Thoracic aorta (tissue), 2 donors: ENCODE data around the gene UBL7. TPM values are rescaled to one million over a fixed set of nuclear protein-coding genes. Genes with fewer than 3 reads are reported as not detected.

ENCODE experiments used
- ATAC-seq: fragments of 150-250 bp; one replicate; pipeline ENCODE4 v1.8.0; 2017; ENCODE audit warnings: low read depth; ENCODE audit not compliant: insufficient number of reproducible peaks, low FRiP score
- DNase-seq: peaks from one replicate; pipeline ENCODE4 v3.0.0-alpha.2; 2020; ENCODE audit warnings: low spot score
- H3K27ac ChIP-seq, 2 donors: fragments of 200-600 bp; sonication (generic); 1 replicate in 1 of 2; 2 replicates in 1 of 2; pipeline ENCODE4 v1.5.1; 2016; ENCODE audit warnings: mild to moderate bottlenecking in 2 of 2, moderate library complexity in 2 of 2
- H3K27me3 ChIP-seq: fragments of 200-600 bp; sonication (generic); replicated peaks from 2 replicates; pipeline ENCODE4 v1.6.0; 2016; ENCODE audit warnings: mild to moderate bottlenecking; ENCODE audit not compliant: insufficient read depth
- H3K36me3 ChIP-seq: fragments of 200-600 bp; sonication (generic); one replicate; pipeline ENCODE4 v1.5.1; 2016
- H3K4me1 ChIP-seq, 2 donors: fragments of 200-600 bp; sonication (generic); 1 replicate in 1 of 2; 2 replicates in 1 of 2; pipeline versions ENCODE4 v1.5.1 to v1.6.0; 2016; ENCODE audit warnings: low read depth in 2 of 2, mild to moderate bottlenecking in 1 of 2; ENCODE audit not compliant: control insufficient read depth in 1 of 2
- H3K4me3 ChIP-seq: fragments of 200-600 bp; sonication (generic); 2 replicates; pipeline ENCODE4 v1.5.1; 2016; ENCODE audit warnings: mild to moderate bottlenecking
- H3K9me3 ChIP-seq: fragments of 200-600 bp; sonication (generic); 2 replicates; pipeline ENCODE4 v1.5.1; 2016
- total RNA-seq, 2 donors: library from RNA; depleted of rRNA; stranded (reverse); fragments of >200 nt; gene quantifications; one replicate each; pipeline versions ENCODE4 v1.1.0 to v1.2.3, GENCODE V29; 2016
- TF ChIP-seq, protein P1 (sequence below): fragments of 200-600 bp; sonication (generic); IDR thresholded peaks from one replicate; pipeline ENCODE4 v1.5.1; 2019; ENCODE audit warnings: antibody characterized with exemption

Gene UBL7, protein sequence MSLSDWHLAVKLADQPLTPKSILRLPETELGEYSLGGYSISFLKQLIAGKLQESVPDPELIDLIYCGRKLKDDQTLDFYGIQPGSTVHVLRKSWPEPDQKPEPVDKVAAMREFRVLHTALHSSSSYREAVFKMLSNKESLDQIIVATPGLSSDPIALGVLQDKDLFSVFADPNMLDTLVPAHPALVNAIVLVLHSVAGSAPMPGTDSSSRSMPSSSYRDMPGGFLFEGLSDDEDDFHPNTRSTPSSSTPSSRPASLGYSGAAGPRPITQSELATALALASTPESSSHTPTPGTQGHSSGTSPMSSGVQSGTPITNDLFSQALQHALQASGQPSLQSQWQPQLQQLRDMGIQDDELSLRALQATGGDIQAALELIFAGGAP
- 10 to 100 TPM; 41.1 to 70.5 TPM for total RNA-seq

DNA sequence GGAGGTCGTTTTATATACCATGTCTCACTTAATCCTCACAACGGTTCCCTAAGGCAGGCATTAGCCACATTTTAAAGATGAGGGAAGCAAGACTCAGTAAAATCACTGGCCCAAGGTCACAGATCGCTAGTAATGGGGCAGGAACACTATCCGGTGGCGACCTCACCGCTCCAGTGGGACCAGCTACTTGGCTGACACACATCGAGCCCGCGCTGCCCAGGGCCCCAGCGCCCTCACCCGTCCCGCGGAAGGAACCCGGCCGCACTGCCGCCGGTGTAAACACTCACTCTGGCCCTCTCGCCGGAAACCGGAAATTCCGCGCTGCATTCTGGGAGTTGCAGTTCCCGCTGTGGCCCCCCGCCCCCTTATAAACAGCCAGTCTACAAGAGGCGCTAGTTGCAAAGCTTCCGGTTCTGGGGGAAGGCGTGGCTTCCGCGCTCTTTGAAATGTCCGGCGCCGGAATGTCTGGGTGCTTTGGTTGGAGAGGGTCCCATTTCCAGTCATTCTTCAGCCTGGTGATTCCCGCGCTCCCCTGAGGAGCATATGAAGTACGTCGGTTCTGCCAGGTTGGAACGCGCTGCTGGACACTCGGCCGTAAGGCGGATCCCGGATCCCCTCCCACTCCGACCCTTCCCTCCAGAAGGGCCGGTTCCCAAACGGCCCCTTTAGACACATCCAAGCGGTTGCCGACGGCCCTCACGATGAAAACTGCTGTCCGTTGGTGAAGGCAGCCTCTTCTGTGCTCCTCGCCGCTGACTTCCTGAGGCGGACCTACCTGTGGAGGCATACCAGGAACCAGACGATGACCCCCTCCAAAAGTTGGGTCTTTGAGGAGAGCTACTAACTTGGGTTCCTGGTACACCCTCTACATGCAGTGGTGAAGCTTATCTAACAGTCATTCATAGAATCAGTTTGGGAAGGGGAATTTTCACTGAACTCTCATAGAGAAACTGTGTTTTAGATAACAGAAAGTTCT, at the start of gene UBL7:
Gene UBL7 (minus strand): TSS at position 290 of the 976 bp plus-strand sequence. CDS start 2,293 bp downstream, outside the sequence.
- TF ChIP-seq, protein P1, sequence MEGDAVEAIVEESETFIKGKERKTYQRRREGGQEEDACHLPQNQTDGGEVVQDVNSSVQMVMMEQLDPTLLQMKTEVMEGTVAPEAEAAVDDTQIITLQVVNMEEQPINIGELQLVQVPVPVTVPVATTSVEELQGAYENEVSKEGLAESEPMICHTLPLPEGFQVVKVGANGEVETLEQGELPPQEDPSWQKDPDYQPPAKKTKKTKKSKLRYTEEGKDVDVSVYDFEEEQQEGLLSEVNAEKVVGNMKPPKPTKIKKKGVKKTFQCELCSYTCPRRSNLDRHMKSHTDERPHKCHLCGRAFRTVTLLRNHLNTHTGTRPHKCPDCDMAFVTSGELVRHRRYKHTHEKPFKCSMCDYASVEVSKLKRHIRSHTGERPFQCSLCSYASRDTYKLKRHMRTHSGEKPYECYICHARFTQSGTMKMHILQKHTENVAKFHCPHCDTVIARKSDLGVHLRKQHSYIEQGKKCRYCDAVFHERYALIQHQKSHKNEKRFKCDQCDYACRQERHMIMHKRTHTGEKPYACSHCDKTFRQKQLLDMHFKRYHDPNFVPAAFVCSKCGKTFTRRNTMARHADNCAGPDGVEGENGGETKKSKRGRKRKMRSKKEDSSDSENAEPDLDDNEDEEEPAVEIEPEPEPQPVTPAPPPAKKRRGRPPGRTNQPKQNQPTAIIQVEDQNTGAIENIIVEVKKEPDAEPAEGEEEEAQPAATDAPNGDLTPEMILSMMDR: no peak
- peak; percentile 99 for ATAC-seq
- H3K27me3 ChIP-seq: no peaks in the 10 kb centered on the region
- peaks cover 10 to 20% of the 10 kb centered on the region in 2 donors for H3K4me1 ChIP-seq
- peak within 1 kb of the TSS; percentile 59 to 73 for H3K27ac ChIP-seq
- H3K4me3 ChIP-seq: peak within 1 kb of the TSS; percentile 80
- peak; percentile 94 for DNase-seq
- peaks cover 4% of the 10 kb centered on the region for H3K36me3 ChIP-seq
- no peaks in the 10 kb centered on the region for H3K9me3 ChIP-seq

DNA sequence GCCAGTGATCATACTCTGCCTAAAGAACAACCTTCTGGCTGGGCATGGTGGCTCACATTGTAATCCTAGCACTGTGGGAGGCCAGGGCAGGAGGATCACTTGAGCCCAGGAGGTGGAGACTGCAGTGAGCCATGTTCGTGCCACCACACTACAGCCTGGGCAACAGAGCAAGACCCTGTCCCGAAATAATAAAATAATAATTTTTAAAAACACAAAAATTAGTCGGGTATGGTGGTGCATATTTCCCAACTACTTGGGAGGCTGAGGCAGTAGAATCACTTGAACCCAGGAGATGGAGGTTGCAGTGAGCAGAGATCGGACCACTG, 45.5 kb upstream of the UBL7 start:
- DNase-seq (no peak), ATAC-seq (no peak)
- Histone ChIP-seq H3K27me3 (no peaks in the 10 kb centered on the region), H3K36me3 (no peaks in the 10 kb centered on the region), H3K4me1 (no peaks in the 10 kb centered on the region), H3K4me3 (no peak overlapping the region), H3K27ac (no peak overlapping the region), H3K9me3 (no peaks in the 10 kb centered on the region)
- TF ChIP-seq, protein P1: no peak

DNA sequence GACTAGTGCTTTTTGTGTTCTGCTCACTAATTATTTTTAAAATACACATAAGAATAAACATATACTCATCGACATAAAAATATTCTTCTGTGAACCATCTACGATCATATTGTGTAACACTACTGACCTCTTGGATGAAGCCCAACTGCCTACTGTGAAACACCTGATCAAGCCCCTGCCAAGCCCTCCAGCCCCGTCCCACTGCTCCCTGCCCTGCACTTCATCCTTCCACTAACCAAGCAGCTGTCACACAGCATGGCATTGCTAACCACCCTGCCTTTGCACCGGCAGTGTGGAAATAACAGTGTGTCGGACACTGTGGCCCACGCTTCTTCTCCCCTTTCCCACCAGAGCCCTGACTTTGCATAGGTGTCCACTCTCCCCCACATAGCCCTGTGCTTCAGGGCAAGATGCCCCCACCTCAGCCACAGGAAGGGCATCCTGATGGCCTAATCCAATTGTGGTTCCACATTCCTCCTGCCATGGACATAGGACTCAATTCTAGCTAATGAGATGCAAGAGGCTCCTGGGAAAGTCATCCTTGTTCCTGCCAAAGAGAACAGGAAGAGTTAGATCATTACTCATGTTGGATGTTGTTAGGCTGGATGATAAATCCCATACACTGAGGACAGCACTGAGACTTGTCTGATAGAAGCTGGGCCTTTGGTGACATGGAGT, 45.0 kb upstream of the UBL7 start:
- DNase-seq: no peak
- no peak overlapping the region for H3K27ac ChIP-seq
- H3K27me3 ChIP-seq: no peaks in the 10 kb centered on the region
- H3K9me3 ChIP-seq: no peaks in the 10 kb centered on the region
- H3K4me3 ChIP-seq: no peak overlapping the region
- H3K36me3 ChIP-seq: no peaks in the 10 kb centered on the region
- TF ChIP-seq, protein P1: no peak
- no peak for ATAC-seq
- H3K4me1 ChIP-seq: no peaks in the 10 kb centered on the region

GRCh38 chr15:74504836-74505235, 43.9 kb upstream of the UBL7 start:
- Histone ChIP-seq H3K36me3 (no peaks in the 10 kb centered on the region), H3K27me3 (no peaks in the 10 kb centered on the region), H3K9me3 (no peaks in the 10 kb centered on the region), H3K4me3 (no peak overlapping the region), H3K4me1 (no peaks in the 10 kb centered on the region), H3K27ac (no peak overlapping the region)
- no peak for DNase-seq
- TF ChIP-seq, protein P1: no peak
- ATAC-seq: no peak
